DMS53 treated with DMSO at 0.1 percent for 48 hours (cell line): ENCODE measurements around the gene MAGOHB.

Experiments
- DNase-seq: peaks from one replicate; lab custom pipeline; 2025; ENCODE audit not compliant: unreplicated experiment; lab: John Stamatoyannopoulos, UW

Gene MAGOHB

DNA sequence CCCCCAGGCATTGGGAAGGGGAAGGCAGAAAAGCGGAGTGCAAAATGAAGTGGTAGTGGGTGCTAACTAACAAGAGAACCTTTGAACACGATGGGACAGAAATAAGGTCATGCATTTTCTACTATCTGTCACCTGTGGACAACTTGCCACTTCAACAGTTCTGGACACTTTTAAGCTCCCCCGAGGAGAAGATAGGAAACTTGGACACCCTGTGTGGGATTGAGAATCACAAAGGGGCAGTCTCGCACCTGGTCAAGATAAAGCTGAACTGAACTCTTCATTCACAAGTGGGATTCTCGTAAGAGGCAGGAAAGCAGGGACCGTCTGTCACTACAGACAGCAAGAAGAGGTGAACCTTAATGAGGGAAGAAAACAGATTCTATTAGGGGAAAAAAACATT is 56.1 kb downstream of the MAGOHB start:
- DNase-seq = no peak

DNA sequence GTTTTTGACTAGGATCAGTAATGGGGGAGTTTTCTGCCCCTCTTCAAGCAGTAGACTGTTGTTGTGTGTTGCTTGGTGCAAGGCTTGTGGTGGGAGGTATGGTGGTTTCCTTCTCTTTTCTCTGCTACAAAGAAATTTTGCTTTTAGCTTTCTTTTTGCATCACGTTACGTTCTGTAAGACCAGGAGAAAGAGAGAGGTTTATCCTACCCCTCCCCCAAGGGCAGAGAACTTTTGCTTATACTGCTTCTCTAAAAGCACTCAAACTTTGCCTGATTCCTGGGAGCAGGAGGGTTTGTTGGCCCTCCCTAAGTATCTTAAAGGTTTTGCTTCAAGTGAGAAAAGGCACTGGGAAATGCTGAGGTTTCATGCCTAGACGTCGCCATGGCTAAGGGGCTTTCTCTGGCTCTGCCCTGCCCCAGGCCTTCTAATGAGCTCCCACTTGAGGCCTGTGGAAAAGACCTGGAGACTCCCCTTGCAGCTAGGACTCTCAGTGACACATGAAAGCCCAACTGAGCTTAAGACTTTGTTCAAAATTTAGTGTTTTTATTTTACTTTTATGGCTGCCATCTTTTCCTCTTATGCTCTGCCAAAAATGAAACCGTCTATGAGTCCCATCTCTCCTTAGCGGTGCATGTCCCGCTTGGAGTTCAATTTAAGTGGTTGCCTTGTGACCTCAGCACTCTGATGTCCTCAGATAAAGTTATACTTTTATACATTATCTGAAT is 58.5 kb downstream of the MAGOHB start:
- no peak for DNase-seq

DNA sequence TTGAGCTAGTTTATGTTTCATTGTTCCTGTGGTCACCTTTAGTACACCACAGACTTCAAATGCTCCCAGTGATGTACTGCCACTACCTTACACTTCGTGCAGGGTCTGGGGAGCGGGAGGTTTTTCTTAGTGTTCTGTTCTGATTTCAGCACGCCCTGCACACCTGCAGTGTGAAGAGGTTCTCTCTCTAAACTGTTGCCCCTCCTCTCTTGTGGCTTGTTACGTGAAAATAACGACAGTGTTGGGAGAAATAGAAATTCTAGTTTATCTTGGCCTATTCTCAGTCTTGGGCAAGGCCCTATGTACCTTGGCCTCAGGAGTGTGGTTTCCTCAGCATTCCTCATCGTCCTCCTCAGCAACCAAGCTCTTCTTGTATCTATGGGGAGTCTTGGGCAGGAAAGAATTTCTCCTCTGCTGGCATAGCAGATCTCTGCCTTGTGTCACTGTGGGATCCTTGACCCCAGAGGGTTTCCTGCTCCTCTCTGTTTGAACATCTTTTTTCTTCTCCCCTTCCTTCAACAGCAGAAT is 59.1 kb downstream of the MAGOHB start:
- no peak for DNase-seq
